Measurements from ENCODE around the gene ZPR1. TPM values are rescaled to one million over a fixed set of nuclear protein-coding genes. Genes with fewer than 3 reads are reported as not detected.

Gene ZPR1
- polyA plus RNA-seq, 3 donors from 2014 or later: 27.8 to 34.3 (median 31.5) TPM

GRCh38 chr11:116828632-116829524, 41.1 kb upstream of the ZPR1 start:
- no peaks in the 10 kb centered on the region for H3K4me1 Mint-ChIP-seq
- no peak overlapping the region for H3K27ac Mint-ChIP-seq
- H3K36me3 Mint-ChIP-seq: no peaks in the 10 kb centered on the region
- H3K4me3 Mint-ChIP-seq: no peak overlapping the region
- H3K9me3 Mint-ChIP-seq: no peaks in the 10 kb centered on the region
- no peak for DNase-seq
- no peaks in the 10 kb centered on the region for H3K27me3 Mint-ChIP-seq (ENCODE audit: low read depth in 3 of 3)

GRCh38 chr11:116827461-116827860, 39.6 kb upstream of the ZPR1 start:
- H3K27me3 Mint-ChIP-seq (ENCODE audit: low read depth in 3 of 3): no peaks in the 10 kb centered on the region
- H3K9me3 Mint-ChIP-seq: no peaks in the 10 kb centered on the region
- no peak overlapping the region for H3K4me3 Mint-ChIP-seq
- H3K36me3 Mint-ChIP-seq: no peaks in the 10 kb centered on the region
- no peaks in the 10 kb centered on the region for H3K4me1 Mint-ChIP-seq
- DNase-seq: no peak
- H3K27ac Mint-ChIP-seq: no peak overlapping the region

GRCh38 chr11:116826751-116827431, 39.1 kb upstream of the ZPR1 start:
- Mint-ChIP-seq H3K4me3 (no peak overlapping the region), H3K27me3 (ENCODE audit: low read depth in 3 of 3) (no peaks in the 10 kb centered on the region), H3K27ac (no peak overlapping the region), H3K9me3 (no peaks in the 10 kb centered on the region), H3K4me1 (no peaks in the 10 kb centered on the region), H3K36me3 (no peaks in the 10 kb centered on the region)
- DNase-seq: no peak

- Mint-ChIP-seq H3K9me3 (no peaks in the 10 kb centered on the region), H3K27ac (no peak overlapping the region), H3K4me3 (no peak overlapping the region), H3K4me1 (no peaks in the 10 kb centered on the region), H3K27me3 (ENCODE audit: low read depth in 3 of 3) (no peaks in the 10 kb centered on the region), H3K36me3 (no peaks in the 10 kb centered on the region)
- DNase-seq: no peak
These were observed 38.3 kb upstream of the ZPR1 start for GRCh38 chr11:116825854-116826750.

GRCh38 chr11:116825434-116825833, 37.6 kb upstream of the ZPR1 start:
- Mint-ChIP-seq H3K4me1 (no peaks in the 10 kb centered on the region), H3K27me3 (ENCODE audit: low read depth in 3 of 3) (no peaks in the 10 kb centered on the region), H3K4me3 (no peak overlapping the region), H3K27ac (no peak overlapping the region), H3K9me3 (no peaks in the 10 kb centered on the region), H3K36me3 (no peaks in the 10 kb centered on the region)
- DNase-seq: no peak

GRCh38 chr11:116823031-116823843, 35.4 kb upstream of the ZPR1 start, which contains the start of gene APOA4:
APOA4 (minus strand) TSS chr11:116823304; CDS start chr11:116823191, 113 bp downstream.
- H3K27me3 Mint-ChIP-seq (ENCODE audit: low read depth in 3 of 3): no peaks in the 10 kb centered on the region
- no peak within 1 kb of the TSS for H3K4me3 Mint-ChIP-seq
- DNase-seq: no peak
- no peaks in the 10 kb centered on the region for H3K4me1 Mint-ChIP-seq
- H3K9me3 Mint-ChIP-seq: no peaks in the 10 kb centered on the region
- no peaks in the 10 kb centered on the region for H3K36me3 Mint-ChIP-seq
- no peak within 1 kb of the TSS for H3K27ac Mint-ChIP-seq

GRCh38 chr11:116822575-116822974, 34.8 kb upstream of the ZPR1 start:
- Mint-ChIP-seq H3K27me3 (ENCODE audit: low read depth in 3 of 3) (no peaks in the 10 kb centered on the region), H3K4me3 (no peak overlapping the region), H3K4me1 (no peaks in the 10 kb centered on the region), H3K36me3 (no peaks in the 10 kb centered on the region), H3K9me3 (no peaks in the 10 kb centered on the region), H3K27ac (no peak overlapping the region)
- no peak for DNase-seq

GRCh38 chr11:116821050-116821918, 33.5 kb upstream of the ZPR1 start:
- Mint-ChIP-seq H3K4me1 (no peaks in the 10 kb centered on the region), H3K9me3 (no peaks in the 10 kb centered on the region), H3K27ac (no peak overlapping the region), H3K36me3 (no peaks in the 10 kb centered on the region), H3K27me3 (ENCODE audit: low read depth in 3 of 3) (no peaks in the 10 kb centered on the region), H3K4me3 (no peak overlapping the region)
- no peak for DNase-seq

- Mint-ChIP-seq H3K4me3 (no peak overlapping the region), H3K9me3 (no peaks in the 10 kb centered on the region), H3K4me1 (no peaks in the 10 kb centered on the region), H3K36me3 (no peaks in the 10 kb centered on the region), H3K27ac (no peak overlapping the region), H3K27me3 (ENCODE audit: low read depth in 3 of 3) (no peaks in the 10 kb centered on the region)
- DNase-seq: no peak
These were observed 31.2 kb upstream of the ZPR1 start for GRCh38 chr11:116819049-116819448.

GRCh38 chr11:116814502-116814901, 26.7 kb upstream of the ZPR1 start:
- peaks cover 0 to 4% of the 10 kb centered on the region in 2 donors for H3K4me1 Mint-ChIP-seq
- no peak overlapping the region for H3K27ac Mint-ChIP-seq
- H3K36me3 Mint-ChIP-seq: no peaks in the 10 kb centered on the region
- H3K9me3 Mint-ChIP-seq: no peaks in the 10 kb centered on the region
- DNase-seq: no peak
- no peaks in the 10 kb centered on the region for H3K27me3 Mint-ChIP-seq (ENCODE audit: low read depth in 3 of 3)
- no peak overlapping the region for H3K4me3 Mint-ChIP-seq

- Mint-ChIP-seq H3K27me3 (ENCODE audit: low read depth in 3 of 3) (no peaks in the 10 kb centered on the region), H3K27ac (no peak overlapping the region), H3K4me3 (no peak overlapping the region), H3K36me3 (no peaks in the 10 kb centered on the region), H3K9me3 (no peaks in the 10 kb centered on the region), H3K4me1 (peaks cover 0 to 4% of the 10 kb centered on the region in 2 donors)
- DNase-seq: no peak
These were observed 26.1 kb upstream of the ZPR1 start for GRCh38 chr11:116813781-116814471.

- no peak for DNase-seq
- Mint-ChIP-seq H3K27me3 (ENCODE audit: low read depth in 3 of 3) (no peaks in the 10 kb centered on the region), H3K4me1 (peaks cover 0 to 4% of the 10 kb centered on the region in 2 donors), H3K27ac (no peak overlapping the region), H3K9me3 (no peaks in the 10 kb centered on the region), H3K36me3 (no peaks in the 10 kb centered on the region), H3K4me3 (no peak overlapping the region)
These were observed 25.3 kb upstream of the ZPR1 start for GRCh38 chr11:116813170-116813569.

Data from immature natural killer cell (primary cell).